Aorta (tissue), 5 donors: ENCODE measurements around the gene ATP5ME. TPM values are rescaled to one million over a fixed set of nuclear protein-coding genes. Genes with fewer than 3 reads are reported as not detected.

Source experiments
- ATAC-seq: fragments of 200-7000 bp; cut with Tn5 transposase; one replicate; pipeline ENCODE4 v1.9.1; 2022; ENCODE audit warnings: moderate library complexity; ENCODE audit not compliant: low FRiP score
- DNase-seq, 2 donors: peaks; one replicate each; pipeline ENCODE4 v3.0.0-alpha.2; 2020
- H3K27ac ChIP-seq, 2 donors: one replicate each; pipeline ENCODE4 v1.5.1; 2013; ENCODE audit warnings: low read length in 2 of 2, mild to moderate bottlenecking in 2 of 2, moderate library complexity in 2 of 2, control low read depth in 1 of 2, inconsistent platforms in 1 of 2, low read depth in 1 of 2
- H3K27me3 ChIP-seq, 2 donors: one replicate each; pipeline ENCODE4 v1.6.1; 2013; ENCODE audit warnings: control low read depth in 1 of 2, low read length in 1 of 2, mild to moderate bottlenecking in 1 of 2, moderate library complexity in 1 of 2; ENCODE audit not compliant: insufficient read depth in 2 of 2, control insufficient read depth in 1 of 2
- H3K36me3 ChIP-seq, 2 donors: one replicate each; pipeline ENCODE4 v1.6.1; 2013; ENCODE audit warnings: control low read depth in 1 of 2, low read length in 1 of 2, mild to moderate bottlenecking in 1 of 2; ENCODE audit not compliant: insufficient read depth in 2 of 2, control insufficient read depth in 1 of 2
- H3K4me1 ChIP-seq, 2 donors: one replicate each; pipeline ENCODE4 v1.6.1; 2013; ENCODE audit warnings: low read length in 2 of 2, control low read depth in 1 of 2, mild to moderate bottlenecking in 1 of 2, moderate library complexity in 1 of 2; ENCODE audit not compliant: insufficient read depth in 2 of 2, control insufficient read depth in 1 of 2
- H3K4me3 ChIP-seq, 2 donors: one replicate each; pipeline ENCODE4 v1.5.1; 2013; ENCODE audit warnings: low read length in 2 of 2, control low read depth in 1 of 2, mild to moderate bottlenecking in 1 of 2
- H3K9me3 ChIP-seq: one replicate; pipeline ENCODE4 v1.6.1; 2013; ENCODE audit warnings: mild to moderate bottlenecking, low read length; ENCODE audit not compliant: control insufficient read depth
- WGBS, 2 donors: extraction: QIAGEN DNeasy Blood & Tissue Kit; methylation state at CpG; one replicate each; pipeline ENCODE4 v1.1.7; 2013; 5-methylcytosine and 5-hydroxymethylcytosine counted together
- intact Hi-C, 2 donors: fragments of 100-400 bp; cut with DNase I; formaldehyde crosslinking; loops; one replicate each; pipeline versions ENCODE4 v1.14.2 to v1.15.0; 2022
- polyA plus RNA-seq, 2 donors: library from polyadenylated mRNA; stranded (reverse); fragments of 200-250 nt; gene quantifications; one replicate each; pipeline ENCODE4 v1.2.3, GENCODE V29; 2013
- total RNA-seq, 2 donors: library from RNA; stranded (reverse); fragmentation: NEBNext Ultra II Directional; extraction: Animal tissue kit (Norgen Biotek cat#: 25700); gene quantifications; one replicate each; pipeline ENCODE4 v1.2.1, GENCODE V29; 2021
- donor health status: healthy with polysubstance abuse.
- donor health status: Bipolar disorder and iron deficiency.
- donor health status: DM: no; HTN: no; CAD: no.
- donor health status: DM: no; HTN: no; CAD: no.
- donor health status: DM: yes; HTN: yes; CAD: no.

The ATP5ME gene
- total and polyA plus RNA-seq, 4 donors, result 152 to 599 (median 327) TPM

DNA sequence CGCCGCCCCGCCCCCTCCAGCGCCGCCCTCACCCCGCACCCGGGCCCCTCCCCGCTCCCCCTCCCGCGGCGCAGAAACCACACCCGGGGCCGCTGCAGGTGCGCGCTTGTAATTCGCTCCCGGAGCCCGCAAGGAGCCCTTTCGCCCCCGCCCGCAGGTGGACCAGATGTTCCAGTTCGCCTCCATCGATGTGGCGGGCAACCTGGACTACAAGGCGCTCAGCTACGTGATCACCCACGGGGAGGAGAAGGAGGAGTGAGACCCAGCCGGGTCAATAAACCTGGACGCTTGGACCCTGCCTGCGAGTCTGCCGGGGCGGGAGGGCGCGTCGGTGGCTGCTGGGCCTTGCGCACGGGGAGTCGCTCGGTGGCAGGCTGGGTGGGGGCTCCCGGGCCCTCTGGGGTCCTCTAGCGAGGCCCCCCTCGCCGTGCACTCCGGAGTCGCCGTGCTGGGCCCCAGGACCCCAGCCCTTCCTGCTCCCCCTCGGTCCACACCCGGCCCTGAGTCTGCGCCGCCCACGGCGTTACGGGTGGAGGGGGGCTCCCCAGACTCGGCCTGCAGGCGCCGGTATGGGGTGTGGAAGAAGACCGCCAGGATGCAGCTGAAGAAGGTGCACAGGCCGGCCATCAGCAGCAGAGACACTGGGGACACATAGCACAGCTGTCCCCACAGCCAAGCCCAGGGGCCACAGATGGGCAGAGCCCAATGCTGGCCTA is 7.8 kb upstream of the ATP5ME start:
- WGBS, 2 donors, result 82 to 91% methylated on average over 43 to 58 of the region's 58 CpGs
- Histone ChIP-seq H3K27me3 (no peaks in the 10 kb centered on the region), H3K27ac (no peak overlapping the region), H3K4me1 (no peaks in the 10 kb centered on the region), H3K4me3 (no peak overlapping the region), H3K36me3 (no peaks in the 10 kb centered on the region), H3K9me3 (no peaks in the 10 kb centered on the region)
- intact Hi-C loops, result no loop called here
- DNase-seq, result peak; percentile 58 to 77
- no peak for ATAC-seq

- intact Hi-C loops, result no loop called here
- DNase-seq, result peak; percentile 84 to 87
- no peak for ATAC-seq
- no peaks in the 10 kb centered on the region for H3K4me1 ChIP-seq
- 4 to 9% methylated on average over 24 to 58 of the region's 62 CpGs for WGBS, 2 donors
- H3K9me3 ChIP-seq, result no peaks in the 10 kb centered on the region
- no peak overlapping the region for H3K27ac ChIP-seq
- no peak overlapping the region for H3K4me3 ChIP-seq
- H3K27me3 ChIP-seq, result no peaks in the 10 kb centered on the region
- no peaks in the 10 kb centered on the region for H3K36me3 ChIP-seq
Measured at GRCh38 chr4:680928-681645, 7.0 kb upstream of the ATP5ME start.

GRCh38 chr4:680551-680927 is 6.5 kb upstream of the ATP5ME start:
- ATAC-seq (no peak), DNase-seq (peak; percentile 59 to 78)
- Histone ChIP-seq H3K4me3 (no peak overlapping the region), H3K27ac (no peak overlapping the region), H3K9me3 (no peaks in the 10 kb centered on the region), H3K4me1 (no peaks in the 10 kb centered on the region), H3K36me3 (no peaks in the 10 kb centered on the region), H3K27me3 (no peaks in the 10 kb centered on the region)
- intact Hi-C loops, result no loop called here
- 51 to 60% methylated on average over 17 of the region's 17 CpGs for WGBS, 2 donors

GRCh38 chr4:680091-680490 is 6.0 kb upstream of the ATP5ME start:
- ATAC-seq (no peak), DNase-seq (peak in 1 of 2 donors; percentile 44)
- H3K4me1 ChIP-seq, result no peaks in the 10 kb centered on the region
- no peak overlapping the region for H3K27ac ChIP-seq
- H3K27me3 ChIP-seq, result no peaks in the 10 kb centered on the region
- H3K4me3 ChIP-seq, result no peak overlapping the region
- 80 to 84% methylated on average over 9 of the region's 9 CpGs for WGBS, 2 donors
- no peaks in the 10 kb centered on the region for H3K9me3 ChIP-seq
- H3K36me3 ChIP-seq, result no peaks in the 10 kb centered on the region
- intact Hi-C loops, result no loop called here

GRCh38 chr4:679629-680028 is 5.6 kb upstream of the ATP5ME start:
- intact Hi-C loops, result loop anchor here in 1 of 2 donors (10.0 kb wide), 1 partner anchor 105 kb away; no protein-coding TSS in a partner anchor
- no peaks in the 10 kb centered on the region for H3K4me1 ChIP-seq
- H3K4me3 ChIP-seq, result no peak overlapping the region
- no peaks in the 10 kb centered on the region for H3K36me3 ChIP-seq
- peak in 1 of 2 donors; percentile 43 for DNase-seq
- no peaks in the 10 kb centered on the region for H3K9me3 ChIP-seq
- H3K27ac ChIP-seq, result no peak overlapping the region
- 84 to 90% methylated on average over 11 of the region's 11 CpGs for WGBS, 2 donors
- ATAC-seq, result no peak
- H3K27me3 ChIP-seq, result no peaks in the 10 kb centered on the region

GRCh38 chr4:679104-679481 is 5.0 kb upstream of the ATP5ME start:
- no peak overlapping the region for H3K27ac ChIP-seq
- 84 to 91% methylated on average over 12 to 13 of the region's 13 CpGs for WGBS, 2 donors
- H3K36me3 ChIP-seq, result no peaks in the 10 kb centered on the region
- no peak for ATAC-seq
- DNase-seq, result peak in 1 of 2 donors; percentile 49
- no peak overlapping the region for H3K4me3 ChIP-seq
- no peaks in the 10 kb centered on the region for H3K27me3 ChIP-seq
- H3K4me1 ChIP-seq, result no peaks in the 10 kb centered on the region
- H3K9me3 ChIP-seq, result no peaks in the 10 kb centered on the region
- intact Hi-C loops, result loop anchor here in 1 of 2 donors (10.0 kb wide), 1 partner anchor 106 kb away; no protein-coding TSS in a partner anchor

- 72 to 75% methylated on average over 14 of the region's 14 CpGs for WGBS, 2 donors
- Histone ChIP-seq H3K36me3 (no peaks in the 10 kb centered on the region), H3K4me1 (no peaks in the 10 kb centered on the region), H3K27ac (no peak overlapping the region), H3K4me3 (no peak overlapping the region), H3K9me3 (no peaks in the 10 kb centered on the region), H3K27me3 (no peaks in the 10 kb centered on the region)
- no peak for ATAC-seq
- DNase-seq, result peak in 1 of 2 donors; percentile 47
- intact Hi-C loops, result loop anchor here in 1 of 2 donors (10.0 kb wide), 1 partner anchor 106 kb away; no protein-coding TSS in a partner anchor
Measured at GRCh38 chr4:678331-679103, 4.4 kb upstream of the ATP5ME start.

DNA sequence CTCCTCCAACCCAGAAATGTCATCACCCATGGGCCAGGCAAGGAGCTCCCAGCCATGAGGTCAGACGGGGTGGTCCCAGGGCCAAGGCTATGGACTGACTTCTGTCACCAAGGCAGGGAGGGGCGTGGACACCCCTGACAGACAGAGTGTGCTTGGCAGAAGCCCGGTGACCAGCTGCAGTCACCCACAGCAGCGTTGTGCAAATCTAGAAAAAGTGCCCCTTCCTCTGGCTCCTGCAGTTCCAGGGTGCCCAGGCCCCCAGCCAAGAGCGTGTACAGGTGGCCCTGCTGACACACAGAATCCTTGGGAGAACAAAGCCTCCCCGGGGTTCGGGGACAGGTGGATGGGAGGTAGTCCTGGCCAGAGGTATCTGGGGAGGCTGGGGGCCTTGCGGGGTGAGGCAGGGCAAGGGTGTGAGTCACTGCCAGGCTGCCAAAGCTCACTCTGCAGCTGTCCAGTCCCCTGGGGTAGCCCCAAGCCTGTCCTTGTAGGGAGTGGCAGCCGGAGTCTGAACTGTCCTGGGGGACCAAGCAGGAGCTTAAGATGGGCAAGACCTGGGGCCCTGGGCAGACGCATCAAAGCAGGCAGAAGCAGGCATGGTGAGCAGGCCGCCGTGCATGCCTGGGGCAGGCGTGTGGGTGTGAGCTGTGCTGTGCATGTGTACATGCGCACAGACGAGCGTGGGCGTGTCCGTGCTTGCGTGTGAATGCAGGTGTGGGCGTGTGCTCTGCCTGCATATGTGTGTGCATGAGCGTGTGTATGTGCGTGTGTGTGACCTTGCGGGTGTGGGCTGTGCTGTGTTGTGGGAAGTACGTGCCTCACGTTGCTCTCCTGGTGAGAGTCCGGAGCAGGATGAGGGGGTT is 3.6 kb upstream of the ATP5ME start:
- peak in 1 of 2 donors; percentile 46 for DNase-seq
- 62 to 69% methylated on average over 26 of the region's 26 CpGs for WGBS, 2 donors
- H3K36me3 ChIP-seq, result no peaks in the 10 kb centered on the region
- ATAC-seq, result no peak
- no peak overlapping the region for H3K4me3 ChIP-seq
- no peaks in the 10 kb centered on the region for H3K27me3 ChIP-seq
- no peak overlapping the region for H3K27ac ChIP-seq
- no peaks in the 10 kb centered on the region for H3K4me1 ChIP-seq
- intact Hi-C loops, result loop anchor here in 1 of 2 donors (10.0 kb wide), 1 partner anchor 107 kb away; no protein-coding TSS in a partner anchor
- H3K9me3 ChIP-seq, result no peaks in the 10 kb centered on the region
